GM10248 (cell line): ENCODE results near the gene ZFR2.

ENCODE experiments used
- CTCF ChIA-PET: fragments of 300-600 bp; sonication (Branson Sonifier 250); formaldehyde crosslinking; extraction: SDS; loops from one replicate; lab custom pipeline; 2021; ENCODE audit warnings: antibody characterized with exemption; lab: Yijun Ruan, JAX
- POLR2A ChIA-PET: fragments of 350-650 bp; sonication (Branson Sonifier 250); formaldehyde crosslinking; extraction: SDS; loops from one replicate; lab custom pipeline; 2020; ENCODE audit warnings: antibody characterized with exemption; lab: Yijun Ruan, JAX
- DNase-seq: peaks from one replicate; pipeline ENCODE4 v3.0.0; 2012; ENCODE audit errors: extremely low spot score
- CTCF ChIP-seq: IDR thresholded peaks from 2 replicates; pipeline ENCODE4 v1.5.1; 2012; ENCODE audit warnings: mild to moderate bottlenecking, low read depth; ENCODE audit errors: extremely low read depth, missing control alignments, control extremely low read depth

Gene ZFR2

GRCh38 chr19:3800996-3801395 lies 67.8 kb downstream of the ZFR2 start:
- CTCF ChIA-PET, result no interaction called here
- POLR2A ChIA-PET, result no interaction called here
- TF ChIP-seq CTCF, result no peak
- DNase-seq, result no peak

- ChIA-PET POLR2A (no interaction called here), CTCF (interaction anchor here (1.5 kb wide), 1 partner anchor 24 kb away, joined by 5 read pairs; no protein-coding TSS in a partner anchor)
- TF ChIP-seq CTCF, result no peak
- DNase-seq, result no peak
Observed at GRCh38 chr19:3798137-3798536, 70.7 kb downstream of the ZFR2 start.

- ChIA-PET CTCF (interaction anchor here (0.9 to 1.1 kb wide), 2 partner anchors 9 to 25 kb away, joined by 3 to 4 read pairs; no protein-coding TSS in a partner anchor), POLR2A (no interaction called here)
- DNase-seq, result no peak
- TF ChIP-seq CTCF, result no peak
Observed at GRCh38 chr19:3796358-3796757, 72.5 kb downstream of the ZFR2 start.

GRCh38 chr19:3793799-3794198 lies 75.0 kb downstream of the ZFR2 start:
- TF ChIP-seq CTCF, result no peak
- DNase-seq, result no peak
- ChIA-PET CTCF (interaction anchor here (1.2 kb wide), 1 partner anchor 24 kb away, joined by 3 read pairs; no protein-coding TSS in a partner anchor), POLR2A (interaction anchor here (0.6 kb wide), 1 partner anchor 24 kb away, joined by 3 read pairs; no protein-coding TSS in a partner anchor)

GRCh38 chr19:3792114-3792513 lies 76.7 kb downstream of the ZFR2 start:
- ChIA-PET CTCF (interaction anchor here (0.6 kb wide), 1 partner anchor 380 kb away, joined by 3 read pairs; no protein-coding TSS in a partner anchor), POLR2A (no interaction called here)
- TF ChIP-seq CTCF, result no peak
- DNase-seq, result no peak

GRCh38 chr19:3790941-3791340 lies 77.9 kb downstream of the ZFR2 start:
- CTCF ChIA-PET, result no interaction called here
- POLR2A ChIA-PET, result no interaction called here
- TF ChIP-seq CTCF, result no peak
- no peak for DNase-seq
